Uterus (tissue), 4 donors: ENCODE results near the gene IQCB1. TPM values are rescaled to one million over a fixed set of nuclear protein-coding genes. Genes with fewer than 3 reads are reported as not detected.

Experiments
- DNase-seq, 2 donors: peaks; one replicate each; pipeline ENCODE4 v3.0.0-alpha.2; 2019 to 2020
- H3K27ac ChIP-seq, 2 donors: fragments of 200-600 bp; sonication (generic); 1 replicate in 1 of 2; 2 replicates in 1 of 2; pipeline ENCODE4 v1.5.1; 2016 to 2018
- H3K27me3 ChIP-seq, 2 donors: fragments of 200-600 bp; sonication (generic); one replicate each; pipeline ENCODE4 v1.5.1; 2018 to 2019; ENCODE audit warnings: control low read depth in 1 of 2
- H3K36me3 ChIP-seq, 2 donors: fragments of 200-600 bp; sonication (generic); one replicate each; pipeline ENCODE4 v1.5.1; 2019; ENCODE audit warnings: control low read depth in 1 of 2
- H3K4me1 ChIP-seq, 2 donors: fragments of 200-600 bp; sonication (generic); one replicate each; pipeline ENCODE4 v1.5.1; 2018 to 2019; ENCODE audit warnings: control low read depth in 1 of 2
- H3K4me3 ChIP-seq, 2 donors: fragments of 200-600 bp; sonication (generic); 1 replicate in 1 of 2; 2 replicates in 1 of 2; pipeline ENCODE4 v1.5.1; 2018 to 2019; ENCODE audit warnings: mild to moderate bottlenecking in 1 of 2
- H3K9me3 ChIP-seq, 2 donors: fragments of 200-600 bp; sonication (generic); one replicate each; pipeline ENCODE4 v1.5.1; 2019; ENCODE audit warnings: control low read depth in 1 of 2
- POLR2A ChIP-seq, 2 donors: fragments of 450-650 bp; IDR thresholded peaks; one replicate each; pipeline ENCODE4 v1.6.1; 2016; ENCODE audit warnings: antibody characterized with exemption in 2 of 2, mild to moderate bottlenecking in 1 of 2, moderate library complexity in 1 of 2
- intact Hi-C: fragments of 100-400 bp; cut with DNase I; formaldehyde crosslinking; loops from one replicate; pipeline ENCODE4 v1.15.1; 2023; ENCODE audit warnings: low total_unique reads
- total RNA-seq, 4 donors: library from RNA; depleted of rRNA in 3 of 4; stranded (reverse); fragments of >200 nt in 3 of 4; gene quantifications; one replicate each; pipeline versions ENCODE4 v1.1.0 to v1.2.4, GENCODE V29; 2014 to 2023
- TF ChIP-seq, protein P1 (sequence below), 4 experiments: fragments of 200-600 bp in 2 of 4; fragments of 450-650 bp in 2 of 4; sonication (generic) in 2 of 4; IDR thresholded peaks; one replicate each; pipeline ENCODE4 v1.5.1; 2016 to 2019; ENCODE audit warnings: antibody characterized with exemption in 4 of 4, mild to moderate bottlenecking in 2 of 4, moderate library complexity in 1 of 4
- donor health status: DM: yes; HTN: yes; CAD: no.

The IQCB1 gene
- total RNA-seq, 4 donors from 2014 or later = 17.9 to 69.4 (median 37.7) TPM

DNA sequence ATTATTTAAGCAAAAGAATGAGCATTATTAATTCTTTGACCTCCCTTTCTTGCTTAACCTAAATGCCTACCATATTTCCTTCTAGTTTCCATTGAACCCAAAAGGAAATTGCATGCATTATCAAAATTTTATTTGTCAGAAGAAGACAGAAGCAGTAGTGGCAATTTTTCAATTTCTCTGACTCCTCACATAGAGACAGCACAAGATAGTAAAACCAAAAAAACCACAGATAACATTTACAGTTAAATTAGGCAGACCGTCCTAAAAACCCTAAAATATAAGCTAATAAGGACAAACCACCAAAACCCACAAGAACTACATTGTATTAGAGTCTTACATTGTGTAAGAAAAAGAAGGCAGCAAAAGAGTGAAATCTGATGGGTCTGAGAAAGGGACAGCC, 112.4 kb downstream of the IQCB1 start:
- H3K36me3 ChIP-seq = no peaks in the 10 kb centered on the region
- intact Hi-C loops = no loop called here
- H3K9me3 ChIP-seq = no peaks in the 10 kb centered on the region
- no peak for DNase-seq
- H3K4me1 ChIP-seq = no peaks in the 10 kb centered on the region
- no peaks in the 10 kb centered on the region for H3K27me3 ChIP-seq
- TF ChIP-seq, protein P1, sequence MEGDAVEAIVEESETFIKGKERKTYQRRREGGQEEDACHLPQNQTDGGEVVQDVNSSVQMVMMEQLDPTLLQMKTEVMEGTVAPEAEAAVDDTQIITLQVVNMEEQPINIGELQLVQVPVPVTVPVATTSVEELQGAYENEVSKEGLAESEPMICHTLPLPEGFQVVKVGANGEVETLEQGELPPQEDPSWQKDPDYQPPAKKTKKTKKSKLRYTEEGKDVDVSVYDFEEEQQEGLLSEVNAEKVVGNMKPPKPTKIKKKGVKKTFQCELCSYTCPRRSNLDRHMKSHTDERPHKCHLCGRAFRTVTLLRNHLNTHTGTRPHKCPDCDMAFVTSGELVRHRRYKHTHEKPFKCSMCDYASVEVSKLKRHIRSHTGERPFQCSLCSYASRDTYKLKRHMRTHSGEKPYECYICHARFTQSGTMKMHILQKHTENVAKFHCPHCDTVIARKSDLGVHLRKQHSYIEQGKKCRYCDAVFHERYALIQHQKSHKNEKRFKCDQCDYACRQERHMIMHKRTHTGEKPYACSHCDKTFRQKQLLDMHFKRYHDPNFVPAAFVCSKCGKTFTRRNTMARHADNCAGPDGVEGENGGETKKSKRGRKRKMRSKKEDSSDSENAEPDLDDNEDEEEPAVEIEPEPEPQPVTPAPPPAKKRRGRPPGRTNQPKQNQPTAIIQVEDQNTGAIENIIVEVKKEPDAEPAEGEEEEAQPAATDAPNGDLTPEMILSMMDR (IDR thresholded peaks at IDR 0.05) = no peak
- no peak for TF ChIP-seq POLR2A (IDR thresholded peaks at IDR 0.05)
- no peak overlapping the region for H3K4me3 ChIP-seq
- H3K27ac ChIP-seq = no peak overlapping the region

DNA sequence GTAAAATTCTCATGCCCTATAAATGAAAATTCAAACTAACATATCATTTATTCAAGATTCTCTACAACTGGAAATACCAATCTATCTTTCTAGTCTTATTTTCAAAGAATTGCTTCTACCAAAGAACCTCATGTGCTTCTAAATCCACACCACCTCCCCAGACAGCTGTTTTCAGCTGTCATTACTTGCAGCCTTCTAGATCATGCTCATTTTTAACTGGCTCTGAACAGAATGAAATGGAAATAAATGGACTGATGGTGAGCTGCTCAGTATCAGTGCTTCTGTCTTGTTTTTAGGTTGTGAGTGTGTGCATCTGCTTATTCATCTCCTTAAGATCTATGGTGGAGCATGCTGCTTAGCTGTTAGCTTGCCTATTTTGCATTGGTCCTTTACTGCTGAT, 114.7 kb downstream of the IQCB1 start:
- intact Hi-C loops = no loop called here
- H3K36me3 ChIP-seq = no peaks in the 10 kb centered on the region
- no peak for DNase-seq
- no peak overlapping the region for H3K27ac ChIP-seq
- no peaks in the 10 kb centered on the region for H3K27me3 ChIP-seq
- H3K9me3 ChIP-seq = no peaks in the 10 kb centered on the region
- H3K4me1 ChIP-seq = no peaks in the 10 kb centered on the region
- no peak overlapping the region for H3K4me3 ChIP-seq
- TF ChIP-seq, protein P1 (IDR thresholded peaks at IDR 0.05) = no peak
- TF ChIP-seq POLR2A (IDR thresholded peaks at IDR 0.05) = no peak

Other genes starting within 250 kb of the IQCB1 start
- gene FBXO40, start 241.7 kb downstream of the IQCB1 start, total RNA-seq = under 1 TPM in 2 of 4 donors, not detected in 2; 0.06 to 0.21 TPM
- 10 to 100 TPM; 12.2 to 28.8 (median 16.9) TPM for gene HCLS1, start 174.2 kb downstream of the IQCB1 start, total RNA-seq
- gene GOLGB1, start 85.3 kb downstream of the IQCB1 start, total RNA-seq = 10 to 100 TPM; 32.6 to 78.3 (median 54.9) TPM
- 10 to 100 TPM in 2 of 4 donors, 1 to 10 TPM in 1, under 1 TPM in 1; 0.88 to 21.8 (median 6.9) TPM for gene EAF2, start 149 bp upstream of the IQCB1 start, total RNA-seq
- 1 to 10 TPM in 3 of 4 donors, under 1 TPM in 1; 0.77 to 9.3 (median 4.0) TPM for gene SLC15A2, start 59.3 kb upstream of the IQCB1 start, total RNA-seq
- gene ILDR1, start 187.2 kb upstream of the IQCB1 start, total RNA-seq = 1 to 10 TPM in 1 of 4 donors, not detected in 3; 1.9 TPM
- 1 to 10 TPM in 3 of 4 donors, under 1 TPM in 1; 0.29 to 4.3 (median 3.0) TPM for gene CD86, start 220.3 kb upstream of the IQCB1 start, total RNA-seq